H1 (cell line): ENCODE measurements around the gene PASK. TPM values are rescaled to one million over a fixed set of nuclear protein-coding genes. Genes with fewer than 3 reads are reported as not detected.

Experiments
- CTCF ChIA-PET: fragments of 300-600 bp; sonication (Branson Sonifier 250); formaldehyde crosslinking; loops from one replicate; lab custom pipeline; 2021; ENCODE audit not compliant: partially characterized antibody; lab: Charles Lee
- POLR2A ChIA-PET: fragments of 300-600 bp; sonication (Branson Sonifier 250); formaldehyde crosslinking; loops from one replicate; lab custom pipeline; 2021; ENCODE audit warnings: inconsistent platforms; ENCODE audit not compliant: partially characterized antibody; lab: Charles Lee
- DNase-seq, 2 experiments: peaks; one replicate each; pipeline versions ENCODE4 v3.0.0 to v3.0.0-alpha.2; 2010 to 2022; ENCODE audit warnings: low spot score in 2 of 2, low read depth in 1 of 2, mixed read lengths in 1 of 2
- FAIRE-seq: peaks from 2 replicates; lab custom pipeline; 2011; peaks lifted over from hg19 to GRCh38; lab: Jason Lieb, UNC
- H2AFZ ChIP-seq: 2 replicates; pipeline ENCODE4 v1.8.1; 2012; ENCODE audit warnings: low read length, inconsistent platforms
- H2AK5ac ChIP-seq: 2 replicates; pipeline ENCODE4 v1.6.1; 2013; ENCODE audit warnings: low read depth, low read length
- H2BK120ac ChIP-seq: replicated peaks from 2 replicates; pipeline ENCODE3; 2013; ENCODE audit warnings: low read depth, low read length, inconsistent platforms
- H2BK12ac ChIP-seq: 2 replicates; pipeline ENCODE4 v1.6.1; 2013; ENCODE audit warnings: low read depth, low read length
- H2BK15ac ChIP-seq: 2 replicates; pipeline ENCODE4 v1.6.1; 2013; ENCODE audit warnings: low read length
- H2BK20ac ChIP-seq: 2 replicates; pipeline ENCODE4 v1.6.1; 2013; ENCODE audit warnings: low read length
- H2BK5ac ChIP-seq: 2 replicates; pipeline ENCODE4 v1.6.1; 2013; ENCODE audit warnings: low read depth, low read length
- H3K14ac ChIP-seq: 2 replicates; pipeline ENCODE4 v1.6.1; 2013; ENCODE audit warnings: inconsistent platforms; ENCODE audit not compliant: insufficient read length
- H3K18ac ChIP-seq: 2 replicates; pipeline ENCODE4 v1.6.1; 2013; ENCODE audit warnings: low read length; ENCODE audit errors: extremely low read depth
- H3K23ac ChIP-seq: 2 replicates; pipeline ENCODE4 v1.6.1; 2013; ENCODE audit warnings: inconsistent platforms; ENCODE audit not compliant: insufficient read length
- H3K23me2 ChIP-seq: 2 replicates; pipeline ENCODE4 v1.6.1; 2013; ENCODE audit warnings: low read depth, low read length
- H3K27ac ChIP-seq: 2 replicates; pipeline ENCODE4 v1.6.1; 2011; ENCODE audit warnings: low read depth, low read length, inconsistent platforms
- H3K27me3 ChIP-seq, 4 experiments: replicated peaks in 1 of 4; 1 replicate in 1 of 4; 2 replicates in 3 of 4; pipeline versions ENCODE4 v1.6.1 to v1.8.1; 2011 to 2013; ENCODE audit warnings: low read length in 3 of 4, mild to moderate bottlenecking in 3 of 4, inconsistent platforms in 2 of 4, mixed read lengths in 2 of 4, moderate library complexity in 1 of 4; ENCODE audit not compliant: control insufficient read depth in 3 of 4, insufficient read depth in 3 of 4; ENCODE audit errors: extremely low read depth in 1 of 4
- H3K36me3 ChIP-seq, 4 experiments: 2 replicates each; pipeline versions ENCODE4 v1.6.1 to v1.8.1; 2011 to 2013; ENCODE audit warnings: mild to moderate bottlenecking in 4 of 4, low read length in 3 of 4, moderate library complexity in 2 of 4, control low read depth in 1 of 4, inconsistent platforms in 1 of 4; ENCODE audit not compliant: insufficient read depth in 4 of 4, control insufficient read depth in 2 of 4
- H3K4ac ChIP-seq: replicated peaks from 2 replicates; pipeline ENCODE3; 2013; ENCODE audit warnings: low read length, low read depth, mixed read lengths, inconsistent platforms; ENCODE audit not compliant: insufficient read length
- H3K4me1 ChIP-seq, 4 experiments: replicated peaks in 1 of 4; 1 replicate in 1 of 4; 2 replicates in 3 of 4; pipeline versions ENCODE4 v1.6.1 to v1.8.1; 2011 to 2013; ENCODE audit warnings: low read length in 3 of 4, inconsistent platforms in 2 of 4, mixed read lengths in 1 of 4; ENCODE audit not compliant: insufficient read depth in 4 of 4, control insufficient read depth in 3 of 4
- H3K4me2 ChIP-seq, 2 experiments: 2 replicates each; pipeline versions ENCODE4 v1.6.1 to v1.8.1; 2011 to 2013; ENCODE audit warnings: low read depth in 2 of 2, low read length in 2 of 2, control low read depth in 1 of 2, inconsistent platforms in 1 of 2, mild to moderate bottlenecking in 1 of 2; ENCODE audit not compliant: insufficient read depth in 1 of 2
- H3K4me3 ChIP-seq, 4 experiments: fragments of 200-600, 300-600 bp in 1 of 4; sonication (generic), shearing (Covaris generic), sonication (Bioruptor Twin) in 1 of 4; 2 replicates each; pipeline versions ENCODE4 v1.5.1 to v1.8.1; 2011 to 2016; ENCODE audit warnings: low read length in 4 of 4, low read depth in 3 of 4, control low read depth in 2 of 4, inconsistent platforms in 2 of 4, mild to moderate bottlenecking in 2 of 4, mixed read lengths in 1 of 4, moderate library complexity in 1 of 4; ENCODE audit not compliant: insufficient read depth in 2 of 4; ENCODE audit errors: extremely low read depth in 1 of 4
- H3K56ac ChIP-seq: replicated peaks from 2 replicates; pipeline ENCODE3; 2013; ENCODE audit warnings: low read depth, mild to moderate bottlenecking, mixed read lengths, low read length, inconsistent platforms; ENCODE audit not compliant: insufficient read length
- H3K79me1 ChIP-seq: 2 replicates; pipeline ENCODE4 v1.6.1; 2013; ENCODE audit warnings: low read depth, low read length, control low read depth
- H3K79me2 ChIP-seq, 2 experiments: 2 replicates each; pipeline versions ENCODE4 v1.6.1 to v1.8.1; 2012 to 2013; ENCODE audit warnings: low read length in 2 of 2, mild to moderate bottlenecking in 2 of 2, inconsistent platforms in 1 of 2; ENCODE audit not compliant: insufficient read depth in 2 of 2, control insufficient read depth in 1 of 2
- H3K9ac ChIP-seq, 4 experiments: replicated peaks in 1 of 4; 1 replicate in 1 of 4; 2 replicates in 3 of 4; pipeline versions ENCODE4 v1.6.1 to v1.8.1; 2011 to 2013; ENCODE audit warnings: low read depth in 3 of 4, low read length in 3 of 4, control low read depth in 2 of 4, mild to moderate bottlenecking in 2 of 4, moderate library complexity in 2 of 4, inconsistent platforms in 1 of 4; ENCODE audit errors: extremely low read depth in 1 of 4
- H3K9me3 ChIP-seq, 2 experiments: 2 replicates each; pipeline versions ENCODE4 v1.6.1 to v1.8.1; 2012 to 2013; ENCODE audit warnings: mild to moderate bottlenecking in 2 of 2, moderate library complexity in 2 of 2, control low read depth in 1 of 2, inconsistent platforms in 1 of 2, low read depth in 1 of 2, low read length in 1 of 2, mixed read lengths in 1 of 2; ENCODE audit not compliant: insufficient read depth in 2 of 2
- H4K20me1 ChIP-seq, 2 experiments: replicated peaks in 1 of 2; 2 replicates each; pipeline versions ENCODE3 to v1.8.1; 2011 to 2013; ENCODE audit warnings: inconsistent platforms in 2 of 2, low read length in 2 of 2, mild to moderate bottlenecking in 1 of 2; ENCODE audit not compliant: insufficient read depth in 2 of 2, control insufficient read depth in 1 of 2
- H4K5ac ChIP-seq: 2 replicates; pipeline ENCODE4 v1.6.1; 2013; ENCODE audit warnings: low read length, low read depth, mixed read lengths, inconsistent platforms; ENCODE audit not compliant: insufficient read length
- H4K8ac ChIP-seq: 2 replicates; pipeline ENCODE4 v1.8.0; 2013; ENCODE audit warnings: mild to moderate bottlenecking, moderate library complexity, low read length, inconsistent platforms; ENCODE audit not compliant: insufficient read depth; ENCODE audit errors: extremely low read depth
- H4K91ac ChIP-seq: replicated peaks from 2 replicates; pipeline ENCODE3; 2013; ENCODE audit warnings: low read length, mixed read lengths, inconsistent platforms; ENCODE audit not compliant: insufficient read length
- CBX5 ChIP-seq: fragments of 300-800, 300-1000 bp; sonication (generic); IDR thresholded peaks from 2 replicates; pipeline ENCODE4 v1.7.1; 2016; ENCODE audit warnings: antibody characterized with exemption, low read length, low read depth
- CHD1 ChIP-seq: IDR thresholded peaks from 2 replicates; pipeline ENCODE4 v1.6.1; 2012; ENCODE audit warnings: low read depth, low read length, improper control_type of control experiment
- FOSL1 ChIP-seq: IDR thresholded peaks from 2 replicates; pipeline ENCODE4 v1.6.1; 2011; ENCODE audit warnings: mild to moderate bottlenecking, low read depth, low read length, moderate library complexity; ENCODE audit not compliant: insufficient read depth
- POLR2A ChIP-seq, 2 experiments: IDR thresholded peaks; 1 replicate in 1 of 2; 2 replicates in 1 of 2; pipeline ENCODE4 v1.6.1; 2011; ENCODE audit warnings: low read depth in 2 of 2, low read length in 2 of 2, mild to moderate bottlenecking in 2 of 2; ENCODE audit errors: control extremely low read depth in 1 of 2
- POU5F1 ChIP-seq: IDR thresholded peaks from 2 replicates; pipeline ENCODE4 v1.6.1; 2011; ENCODE audit warnings: low read depth, mild to moderate bottlenecking, low read length, moderate library complexity
- RNF2 ChIP-seq: fragments of 200-900, 300-1000 bp; sonication (generic); IDR thresholded peaks from 2 replicates; pipeline ENCODE4 v1.7.1; 2016; ENCODE audit warnings: borderline replicate concordance, low read depth, mild to moderate bottlenecking, antibody characterized with exemption, low read length; ENCODE audit not compliant: poor library complexity, severe bottlenecking; ENCODE audit errors: missing control alignments
- SAP30 ChIP-seq: fragments of 300-600 bp; sonication (generic); IDR thresholded peaks from 2 replicates; pipeline ENCODE4 v1.7.1; 2012; ENCODE audit warnings: low read length, moderate library complexity, mild to moderate bottlenecking, inconsistent platforms; ENCODE audit not compliant: insufficient read depth, insufficient replicate concordance
- SIN3A ChIP-seq, 2 experiments: IDR thresholded peaks in 1 of 2; conservative IDR thresholded peaks in 1 of 2; 2 replicates each; pipeline ENCODE4 v1.6.1; 2011 to 2012; ENCODE audit warnings: low read length in 2 of 2, improper control_type of control experiment in 1 of 2, low read depth in 1 of 2, mild to moderate bottlenecking in 1 of 2
- SIRT6 ChIP-seq: IDR thresholded peaks from one replicate; pipeline ENCODE4 v1.7.1; 2012; ENCODE audit warnings: low read length, inconsistent platforms
- TAF1 ChIP-seq: IDR thresholded peaks from 2 replicates; pipeline ENCODE4 v1.6.1; 2011; ENCODE audit warnings: mild to moderate bottlenecking, low read depth, low read length
- TEAD4 ChIP-seq: IDR thresholded peaks from 2 replicates; pipeline ENCODE4 v1.6.1; 2012; ENCODE audit warnings: low read depth, low read length, inconsistent platforms, mixed read lengths
- ZNF274 ChIP-seq: IDR thresholded peaks from 2 replicates; pipeline ENCODE4 v1.7.0; 2012; ENCODE audit warnings: low read length, borderline replicate concordance; ENCODE audit errors: extremely low read depth
- WGBS, 2 experiments: shearing (Covaris generic) in 1 of 2; methylation state at CpG; one replicate each; pipeline versions ENCODE4 v1.1.6 to v1.1.7; 2013 to 2015; ENCODE audit warnings: low lambda C conversion rate in 2 of 2, mixed read lengths in 2 of 2, inconsistent platforms in 1 of 2, low coverage in 1 of 2, missing lambda C conversion rate in 1 of 2; ENCODE audit not compliant: insufficient replicate concordance in 2 of 2, insufficient coverage in 1 of 2, insufficient read length in 1 of 2; ENCODE audit errors: extremely low coverage in 1 of 2, missing lambda C conversion rate in 1 of 2; 5-methylcytosine and 5-hydroxymethylcytosine counted together
- polyA plus RNA-seq, 7 experiments: library from polyadenylated mRNA; depleted of rRNA in 3 of 7; stranded (reverse) in 5 of 7; unstranded in 2 of 7; fragments of >200 nt in 5 of 7; fragments of 200-250 nt in 2 of 7; gene quantifications; 1 replicate in 5 of 7; 2 replicates in 1 of 7; 4 replicates in 1 of 7; pipeline versions ENCODE4 v1.2.1 to v1.2.3, GENCODE V29; 2011 to 2013; ENCODE audit warnings: missing spikeins in 2 of 7, mixed read lengths in 2 of 7
- total RNA-seq: library from RNA; stranded (reverse); fragmentation: NEBNext Ultra II Directional; extraction: Animal tissue kit (Norgen Biotek cat#: 25700); gene quantifications from 2 replicates; pipeline ENCODE4 v1.2.1, GENCODE V29; 2021
- TF ChIP-seq, protein P1 (sequence below): IDR thresholded peaks from 2 replicates; pipeline ENCODE4 v1.6.1; 2011; ENCODE audit warnings: low read length, improper control_type of control experiment

PASK gene
- total and polyA plus RNA-seq, 2 of the 8 experiments (the other 6 are each of a cell fraction or from before 2014, with no cell fraction given): 20.5 to 66.1 TPM

GRCh38 chr2:241126201-241126611, 23.1 kb downstream of the PASK start:
- H2AK5ac ChIP-seq: no peak overlapping the region
- FAIRE-seq (no peak), DNase-seq (no peak)
- H4K20me1 ChIP-seq: peaks cover 0 to 2% of the 10 kb centered on the region in 2 experiments
- H3K4me2 ChIP-seq: no peak overlapping the region
- no peak overlapping the region for H2BK12ac ChIP-seq
- no peak overlapping the region for H2BK15ac ChIP-seq
- no peaks in the 10 kb centered on the region for H3K23me2 ChIP-seq
- H2BK5ac ChIP-seq: no peak overlapping the region
- H2BK120ac ChIP-seq: no peak overlapping the region
- ChIA-PET POLR2A (interaction anchor here (0.8 to 1.6 kb wide), 2 partner anchors 14 to 23 kb away, joined by 3 to 5 read pairs; partner anchors contain the start of gene PASK), CTCF (interaction anchor here (1.0 kb wide), 1 partner anchor 124 kb away, joined by 4 read pairs; no protein-coding TSS in a partner anchor)
- no peaks in the 10 kb centered on the region for H3K79me1 ChIP-seq
- H3K4ac ChIP-seq: no peak overlapping the region
- no peak overlapping the region for H3K4me3 ChIP-seq
- no peak overlapping the region for H4K91ac ChIP-seq
- peaks cover 6 to 16% (median 12%) of the 10 kb centered on the region in 4 experiments; a peak in 7 of 8 replicates for H3K36me3 ChIP-seq
- no peak overlapping the region for H4K5ac ChIP-seq
- WGBS, 2 experiments: 99% methylated on average over 18 of the region's 21 CpGs; no CpG with 5 or more reads in 1 of the 2 experiments
- H3K18ac ChIP-seq: no peak overlapping the region
- no peak overlapping the region for H3K9ac ChIP-seq
- no peak overlapping the region for H3K23ac ChIP-seq
- no peak overlapping the region for H3K56ac ChIP-seq
- H3K79me2 ChIP-seq: no peaks in the 10 kb centered on the region
- no peak overlapping the region for H4K8ac ChIP-seq
- no peaks in the 10 kb centered on the region for H3K27me3 ChIP-seq
- no peak overlapping the region for H3K27ac ChIP-seq
- H3K4me1 ChIP-seq: no peaks in the 10 kb centered on the region
- no peak overlapping the region for H3K14ac ChIP-seq
- H2BK20ac ChIP-seq: no peak overlapping the region
- no peak overlapping the region for H2AFZ ChIP-seq
- H3K9me3 ChIP-seq: no peaks in the 10 kb centered on the region
- TF ChIP-seq SIN3A (conservative IDR thresholded peaks at IDR 0.05 in 1 of 2, IDR thresholded peaks at IDR 0.05 in 1 of 2; ENCODE audit: low read depth in 1 of 2, low read length in 2 of 2): no peak
- no peak for TF ChIP-seq CHD1
- no peak for TF ChIP-seq RNF2
- no peak for TF ChIP-seq TAF1
- TF ChIP-seq, protein P1, sequence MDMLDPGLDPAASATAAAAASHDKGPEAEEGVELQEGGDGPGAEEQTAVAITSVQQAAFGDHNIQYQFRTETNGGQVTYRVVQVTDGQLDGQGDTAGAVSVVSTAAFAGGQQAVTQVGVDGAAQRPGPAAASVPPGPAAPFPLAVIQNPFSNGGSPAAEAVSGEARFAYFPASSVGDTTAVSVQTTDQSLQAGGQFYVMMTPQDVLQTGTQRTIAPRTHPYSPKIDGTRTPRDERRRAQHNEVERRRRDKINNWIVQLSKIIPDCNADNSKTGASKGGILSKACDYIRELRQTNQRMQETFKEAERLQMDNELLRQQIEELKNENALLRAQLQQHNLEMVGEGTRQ: no peak
- no peak for TF ChIP-seq POLR2A (IDR thresholded peaks at IDR 0.05; ENCODE audit: control extremely low read depth in 1 of 2, low read depth in 2 of 2, low read length in 2 of 2)
- TF ChIP-seq ZNF274: no peak
- no peak for TF ChIP-seq TEAD4
- no peak for TF ChIP-seq CBX5
- TF ChIP-seq SAP30: no peak
- TF ChIP-seq FOSL1: no peak
- TF ChIP-seq SIRT6: no peak
- TF ChIP-seq POU5F1: no peak
